ENCODE results near the gene UFM1.
"Not testable (repeated sequence)": the region's sequence is repeated elsewhere in the genome, so short reads cannot be mapped to it uniquely, and the experiment has no call there.

Gene UFM1

DNA sequence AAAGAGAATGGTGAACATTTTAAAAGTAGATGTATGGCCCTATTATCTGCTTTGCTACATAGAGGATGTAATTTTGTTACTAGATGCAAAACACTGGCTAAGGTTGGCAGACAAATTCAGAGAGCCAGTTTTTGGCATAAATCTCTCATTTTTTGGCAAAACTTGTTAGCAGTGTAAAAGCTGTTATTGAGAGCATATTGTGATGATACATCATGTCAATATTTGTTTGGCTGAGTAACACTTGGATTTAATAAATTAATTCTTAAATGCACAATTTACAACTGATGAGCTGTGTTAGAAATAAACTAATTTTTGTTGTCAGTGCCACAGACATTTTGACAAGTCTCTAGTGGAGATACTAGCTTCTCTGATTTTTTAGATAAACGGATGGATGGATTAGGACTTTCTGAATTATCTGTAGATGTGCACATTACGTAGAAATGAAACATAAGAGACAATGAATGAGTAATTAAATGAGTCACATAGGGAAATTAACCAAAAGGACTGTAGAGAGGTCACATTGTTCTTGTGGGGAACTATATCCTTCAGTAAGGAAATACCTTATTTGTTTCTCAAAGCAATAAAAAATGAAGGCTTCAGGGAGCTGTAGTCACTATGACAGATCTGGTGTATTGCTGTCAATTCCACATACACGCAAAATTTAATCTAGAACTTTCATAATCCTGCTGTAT, 17.4 kb downstream of the UFM1 start:
- no peak for DNase-seq

DNA sequence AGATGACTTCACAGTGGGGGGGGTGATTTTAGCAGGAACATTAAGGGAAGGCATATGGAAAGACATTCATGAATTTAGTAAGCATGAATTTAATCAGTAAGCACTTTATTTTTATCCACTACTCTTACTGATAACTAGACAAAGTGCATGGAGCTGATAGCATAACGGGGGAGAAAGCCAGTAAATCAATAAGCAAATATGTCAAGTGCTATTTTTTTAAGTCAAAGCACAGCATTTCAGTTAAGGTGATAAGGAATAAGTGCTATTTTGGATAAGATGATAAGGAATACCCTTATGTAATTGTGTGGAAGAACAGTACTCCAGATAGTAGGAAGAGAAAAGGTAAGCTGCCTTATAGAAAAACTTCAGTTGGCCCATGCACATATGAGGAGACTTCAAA, 19.4 kb downstream of the UFM1 start:
- DNase-seq, result no peak

DNA sequence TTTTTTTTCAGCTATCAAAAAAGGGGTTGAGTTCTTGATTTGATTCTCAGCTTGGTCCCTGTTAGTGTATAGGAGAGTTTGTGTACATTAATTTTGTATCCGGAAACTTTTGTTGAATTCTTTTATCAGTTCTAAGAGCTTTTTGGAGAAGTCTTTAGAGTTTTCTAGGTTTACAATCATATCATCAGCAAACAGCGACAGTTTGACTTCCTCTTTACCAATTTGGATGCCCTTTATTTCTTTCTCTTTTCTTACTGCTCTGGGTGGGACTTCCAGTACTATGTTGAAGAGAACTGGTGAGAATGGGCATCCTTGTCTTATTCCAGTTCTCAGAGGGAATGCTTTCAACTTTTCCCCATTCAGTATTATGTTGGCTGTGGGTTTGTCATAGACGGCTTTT, 20.4 kb downstream of the UFM1 start:
- not testable (repeated sequence) for DNase-seq

DNA sequence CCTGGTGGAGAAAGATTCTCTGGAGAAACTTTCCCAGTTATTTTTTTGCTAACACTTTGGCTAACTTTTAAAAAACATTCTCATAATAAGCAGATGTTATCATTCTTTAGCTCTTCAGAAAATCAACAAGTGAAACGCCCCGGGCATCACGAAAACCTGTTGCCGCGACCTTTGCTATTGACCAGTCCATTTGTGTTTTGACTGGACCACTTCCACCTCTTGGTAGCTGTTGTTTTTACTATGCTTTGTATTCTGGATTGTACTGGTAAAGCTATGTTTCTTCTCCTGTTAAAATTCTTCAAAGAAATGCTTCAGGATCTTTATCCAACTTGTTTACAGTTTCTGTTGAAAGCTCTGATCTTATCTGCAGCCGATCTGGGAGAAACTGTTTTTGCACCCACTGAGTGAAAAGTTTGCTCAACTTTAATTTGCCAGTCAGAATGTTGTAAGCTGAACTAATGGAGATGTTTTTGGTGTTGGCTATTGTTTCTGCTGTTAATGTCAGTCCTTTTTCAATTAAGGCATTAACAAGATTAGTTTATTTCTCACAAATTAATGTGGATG, 23.3 kb downstream of the UFM1 start:
- no peak for DNase-seq

DNA sequence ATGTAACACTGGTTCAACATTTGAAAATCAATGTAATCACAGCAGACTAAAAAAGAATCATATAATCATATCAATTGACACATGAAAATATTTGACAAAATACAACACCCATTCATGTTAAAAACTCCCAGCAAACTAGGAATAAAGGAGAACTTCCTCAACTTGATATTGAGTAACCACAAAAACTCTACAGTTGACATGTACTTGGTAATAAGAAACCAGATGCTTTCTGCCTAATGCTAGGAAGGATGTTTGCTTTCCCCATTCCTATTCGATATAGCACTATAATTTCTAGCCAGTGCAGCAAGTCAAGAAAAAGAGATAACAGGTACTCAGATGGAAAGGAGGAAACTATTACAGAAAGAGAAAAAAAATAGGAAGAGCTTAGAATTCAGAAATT, 26.9 kb downstream of the UFM1 start:
- DNase-seq, result no peak

DNA sequence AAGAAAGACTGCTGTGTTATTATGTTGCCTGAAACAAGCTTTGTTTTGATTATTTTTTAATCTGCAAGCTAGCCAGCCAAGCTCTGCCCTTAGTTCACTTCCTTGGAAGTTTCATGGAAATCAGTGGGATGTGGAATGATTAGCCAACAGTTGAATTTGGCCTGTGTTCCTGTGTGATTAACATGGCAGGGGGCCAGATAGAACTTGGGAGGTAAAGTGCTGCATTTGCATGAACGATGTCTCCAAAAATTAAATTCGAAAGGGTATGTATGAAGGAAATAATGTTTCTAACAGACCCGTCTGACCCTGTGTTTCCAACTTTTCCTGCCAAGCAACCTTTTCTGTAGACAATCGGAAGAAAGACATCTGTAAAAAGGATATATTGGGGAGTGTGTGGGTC, 32.2 kb downstream of the UFM1 start:
- DNase-seq, result no peak

DNA sequence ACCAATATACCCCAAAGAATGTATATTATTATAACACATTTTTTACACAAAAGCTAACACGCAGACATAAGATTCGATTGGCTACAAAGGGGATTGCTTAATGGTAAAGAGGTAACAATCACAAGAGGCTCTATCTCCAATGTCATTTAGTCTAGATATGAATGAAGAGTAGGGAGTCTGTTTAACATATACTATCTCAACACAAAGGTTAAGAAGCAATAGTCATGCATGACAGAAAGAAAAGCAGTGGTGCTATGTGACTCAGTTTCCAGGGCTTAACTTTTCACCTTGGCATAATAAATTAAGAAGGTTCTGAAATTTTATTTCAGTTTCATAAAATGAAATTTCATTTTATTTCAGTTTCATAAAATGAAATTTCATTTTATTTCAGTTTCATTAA, 33.3 kb downstream of the UFM1 start:
- no peak for DNase-seq

DNA sequence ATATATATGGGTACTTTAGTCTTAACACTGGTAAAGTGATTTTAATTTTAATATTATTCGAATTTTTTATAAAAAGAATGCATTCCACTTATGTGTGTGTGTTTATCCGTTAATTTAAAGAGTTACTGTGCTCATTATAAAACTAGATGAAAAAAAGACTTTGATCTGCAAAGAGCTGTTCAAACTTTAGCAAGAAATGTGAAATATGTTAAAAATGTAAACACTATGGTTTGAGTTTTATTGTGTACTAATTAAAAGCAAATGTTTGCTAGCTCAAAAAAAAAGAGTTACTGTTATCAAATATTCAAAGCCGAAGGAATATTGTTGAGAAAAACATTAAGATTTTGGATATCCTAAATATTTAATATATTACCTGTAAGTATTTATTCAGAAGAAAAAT, 34.5 kb downstream of the UFM1 start:
- no peak for DNase-seq

DNA sequence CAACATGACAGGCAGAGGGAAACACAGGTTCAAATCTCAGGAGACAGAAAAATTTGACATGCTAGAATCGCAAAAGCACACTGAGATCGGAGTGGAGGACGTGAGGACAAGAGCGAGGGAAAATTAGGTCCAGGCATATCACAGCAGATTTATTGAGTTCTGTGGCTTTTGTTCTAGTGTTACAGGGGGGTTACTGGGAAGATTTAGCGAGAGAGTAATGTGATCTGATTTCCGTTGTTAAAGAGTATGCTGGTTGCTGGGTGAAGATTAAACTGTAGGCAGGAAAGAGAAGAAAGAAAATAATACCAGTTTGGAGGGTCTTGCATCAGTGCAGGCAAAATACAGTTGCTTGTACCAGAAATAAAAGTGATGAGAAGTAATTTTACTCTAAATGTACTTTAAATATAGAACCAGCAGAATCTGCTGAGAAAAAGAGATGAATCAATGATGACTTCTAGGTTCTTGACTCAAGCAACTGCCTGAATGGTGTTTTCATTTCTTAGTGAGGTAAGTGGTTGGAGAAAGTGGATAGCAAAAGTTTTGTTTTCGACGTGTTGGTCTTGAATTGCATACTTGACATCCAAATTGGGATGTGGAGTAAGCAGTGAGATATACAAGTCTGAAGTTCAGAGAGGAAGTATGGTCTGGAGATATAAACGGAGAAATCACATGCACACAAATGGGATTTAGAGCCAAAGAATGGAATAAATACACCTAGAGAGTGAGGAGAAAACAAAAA, 35.7 kb downstream of the UFM1 start:
- DNase-seq, result no peak

DNA sequence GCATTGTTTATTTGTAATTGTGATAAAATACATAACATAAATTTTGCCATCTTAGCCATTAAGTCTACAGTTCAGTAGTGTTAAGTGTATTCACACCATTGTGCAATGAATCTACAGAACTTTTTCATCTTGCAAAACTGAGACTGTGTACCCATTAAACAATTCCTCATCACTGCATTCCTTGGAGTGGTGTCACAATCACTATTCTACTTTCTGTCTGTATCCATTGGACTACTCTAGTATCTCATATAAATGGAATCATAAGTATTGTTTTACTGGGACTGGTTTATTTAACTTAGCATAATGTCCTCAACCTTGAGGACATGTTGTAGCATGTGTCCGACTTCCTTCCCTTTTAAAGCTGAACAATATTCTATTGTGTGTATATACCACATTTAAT, 36.8 kb downstream of the UFM1 start:
- no peak for DNase-seq

DNA sequence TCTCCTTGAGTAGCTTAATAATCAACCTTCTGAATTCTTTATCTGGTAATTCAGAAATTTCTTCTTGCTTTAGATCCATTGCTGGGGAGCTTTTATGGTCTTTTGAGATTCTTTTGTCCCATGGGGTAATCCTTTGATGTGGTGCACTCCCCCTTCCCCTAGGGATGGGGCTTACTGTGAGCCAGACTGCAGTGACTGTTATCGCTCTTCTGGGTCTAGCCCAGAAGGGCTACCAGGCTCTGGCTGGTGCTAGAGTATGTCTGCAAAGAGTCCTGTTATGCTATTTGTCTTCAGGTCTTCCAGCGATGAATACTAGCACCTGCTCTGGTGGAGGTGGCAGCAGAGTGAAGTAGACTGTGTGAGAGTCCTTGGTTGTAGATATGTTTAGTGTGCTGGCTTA, 41.7 kb downstream of the UFM1 start:
- no peak for DNase-seq

DNA sequence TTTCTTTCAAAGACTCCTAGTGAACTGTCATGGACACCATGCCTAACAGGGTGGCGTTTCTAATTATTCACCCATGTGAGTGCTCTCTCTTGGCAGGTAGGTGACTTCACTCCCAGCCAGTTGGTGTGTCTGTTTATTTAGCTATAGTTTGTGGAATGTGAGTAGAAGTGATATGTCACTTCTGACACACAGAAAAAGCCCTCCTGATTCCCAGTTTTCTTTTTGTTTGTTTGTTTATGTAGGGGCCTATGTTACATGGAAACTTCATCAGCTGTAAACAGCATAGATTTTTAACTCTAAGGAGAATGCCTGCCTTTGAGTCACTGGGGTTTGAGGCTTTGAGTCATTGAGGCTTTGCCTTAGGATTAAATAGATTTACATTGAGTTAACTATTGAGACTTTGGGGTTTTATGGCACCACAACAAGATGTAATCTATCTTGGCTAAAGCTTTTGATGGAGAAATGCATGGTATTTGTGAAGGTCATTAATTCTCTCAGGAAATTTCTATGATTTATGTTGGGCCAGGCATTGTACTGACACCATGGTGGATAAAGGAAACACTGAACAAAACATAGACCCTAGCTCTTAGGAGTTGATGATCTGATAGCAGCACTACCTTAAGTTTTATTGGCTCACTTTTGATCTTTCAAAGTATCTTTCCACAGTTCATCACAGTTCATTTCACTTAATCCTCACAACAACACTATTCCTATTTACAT, 45.3 kb downstream of the UFM1 start:
- DNase-seq, result no peak

DNA sequence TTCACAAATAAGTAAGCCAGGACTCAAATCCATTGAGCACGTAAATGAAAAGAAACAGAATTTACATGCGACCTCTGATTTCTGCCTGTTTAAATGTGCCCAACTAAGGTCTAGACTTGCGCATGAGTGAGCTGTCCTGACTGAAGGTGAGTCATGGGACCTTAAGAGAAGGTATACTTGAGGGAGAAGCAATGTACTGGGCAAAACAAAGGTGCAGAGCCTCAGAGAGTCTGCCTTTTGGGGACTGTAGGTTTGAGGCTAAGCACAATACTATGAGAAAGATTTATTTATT, 45.8 kb downstream of the UFM1 start:
- no peak for DNase-seq

DNA sequence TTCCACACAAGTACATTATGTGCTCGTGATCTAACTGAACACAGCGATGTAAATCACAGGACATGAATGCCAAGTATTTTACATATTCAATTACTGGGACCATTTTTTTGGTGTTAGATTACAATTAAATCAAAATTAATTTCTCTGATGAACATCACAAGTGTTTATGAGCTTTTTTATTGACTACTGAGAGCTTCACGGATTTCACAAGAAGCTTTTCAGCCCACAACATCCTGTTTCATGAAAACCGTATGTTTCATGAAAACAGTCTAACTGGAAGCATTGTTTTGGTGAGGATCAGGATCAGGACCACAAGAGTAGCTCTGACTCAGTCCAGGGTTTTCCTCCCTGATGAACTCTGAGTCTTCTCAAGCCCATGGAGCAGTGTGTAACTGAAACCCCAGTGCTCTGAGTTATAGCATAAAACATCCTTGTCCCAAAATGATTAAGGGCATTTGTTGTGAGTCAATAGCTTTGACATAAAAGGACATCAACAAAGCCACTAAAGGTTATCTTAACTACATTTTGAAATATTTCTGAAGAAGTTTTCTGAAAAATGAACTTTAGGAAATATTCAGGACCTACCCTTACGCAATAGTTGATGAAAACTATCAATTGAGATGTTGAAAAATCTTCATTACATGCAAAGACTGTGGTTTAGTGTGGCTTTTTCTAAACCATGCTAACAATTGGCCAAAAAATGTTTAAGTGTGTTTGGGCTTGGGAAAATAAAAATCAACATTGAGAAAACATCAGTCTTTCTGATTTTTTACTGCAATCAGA, 49.3 kb downstream of the UFM1 start:
- no peak for DNase-seq

DNA sequence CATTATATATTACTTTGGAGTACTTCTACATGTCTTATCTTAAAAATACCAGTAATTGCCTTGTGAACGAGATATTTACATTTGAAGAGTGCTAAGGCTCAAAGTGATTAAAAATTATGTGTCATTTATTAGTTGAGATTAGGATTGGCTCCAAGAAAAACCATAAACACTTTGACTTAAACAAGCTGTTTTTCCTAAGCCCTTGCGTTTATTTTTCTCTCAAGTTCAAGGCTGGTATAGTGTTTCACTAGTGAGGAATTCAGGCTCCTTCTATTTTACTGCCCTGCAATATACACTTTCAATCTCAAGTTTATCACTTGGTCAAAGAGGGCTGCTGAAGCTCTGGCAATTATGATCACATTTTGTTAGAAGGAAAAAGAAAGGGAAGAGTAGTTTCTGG, 49.9 kb downstream of the UFM1 start:
- no peak for DNase-seq

DNA sequence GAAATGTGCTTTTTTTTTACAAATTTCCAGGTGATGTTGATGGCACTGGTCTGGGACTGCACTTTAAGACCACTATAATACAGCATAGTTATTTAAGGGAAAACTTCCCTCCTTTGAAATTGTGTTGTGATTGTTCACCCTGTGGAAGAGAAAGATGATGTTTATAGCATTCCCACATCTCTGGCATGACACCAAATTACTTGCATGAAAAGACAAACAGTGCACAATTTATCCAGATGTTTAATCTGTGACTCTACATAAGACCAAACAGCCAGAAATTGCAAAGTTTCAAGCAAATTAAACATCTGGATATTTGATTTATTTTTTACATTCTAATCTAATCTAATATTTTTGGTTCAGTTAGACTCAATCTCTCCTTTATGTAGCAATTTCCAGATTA, 51.6 kb downstream of the UFM1 start:
- no peak for DNase-seq

DNA sequence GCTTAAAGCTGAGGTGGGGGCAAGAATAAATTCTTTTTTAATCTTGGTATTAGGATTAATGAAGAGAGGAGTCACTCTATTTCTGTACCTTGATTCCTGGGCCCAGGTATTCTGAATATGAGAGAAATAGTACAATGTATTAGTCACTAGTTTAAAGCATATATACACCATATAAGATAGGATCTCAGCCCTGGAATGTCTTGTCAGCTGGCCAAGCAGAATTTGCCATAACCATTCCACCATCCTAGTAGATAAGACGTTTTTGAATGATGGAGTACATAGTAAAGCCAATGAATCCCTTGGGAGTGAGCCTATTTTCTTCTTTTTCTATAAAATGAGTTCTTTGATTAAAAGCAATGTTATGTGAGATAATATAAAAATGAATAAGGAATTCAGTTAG, 55.6 kb downstream of the UFM1 start:
- no peak for DNase-seq

DNA sequence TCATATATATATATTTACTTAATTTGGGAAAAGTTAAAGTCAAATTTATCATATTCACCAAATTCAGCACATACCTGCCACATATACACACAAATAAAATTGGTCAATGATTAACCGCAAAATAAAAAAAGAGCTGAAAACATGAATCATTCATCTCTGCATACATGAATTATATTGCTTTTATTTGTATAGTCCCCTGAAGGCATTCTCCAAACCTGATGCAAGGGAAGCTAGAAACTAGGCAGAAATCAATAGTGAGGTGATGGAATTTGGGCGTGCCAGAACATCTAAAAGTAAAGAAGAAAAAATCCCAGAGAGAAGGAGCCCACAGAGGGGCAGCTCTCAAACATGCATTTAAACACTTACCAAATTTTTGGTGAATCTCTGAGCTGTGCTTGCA, 60.1 kb downstream of the UFM1 start:
- no peak for DNase-seq

DNA sequence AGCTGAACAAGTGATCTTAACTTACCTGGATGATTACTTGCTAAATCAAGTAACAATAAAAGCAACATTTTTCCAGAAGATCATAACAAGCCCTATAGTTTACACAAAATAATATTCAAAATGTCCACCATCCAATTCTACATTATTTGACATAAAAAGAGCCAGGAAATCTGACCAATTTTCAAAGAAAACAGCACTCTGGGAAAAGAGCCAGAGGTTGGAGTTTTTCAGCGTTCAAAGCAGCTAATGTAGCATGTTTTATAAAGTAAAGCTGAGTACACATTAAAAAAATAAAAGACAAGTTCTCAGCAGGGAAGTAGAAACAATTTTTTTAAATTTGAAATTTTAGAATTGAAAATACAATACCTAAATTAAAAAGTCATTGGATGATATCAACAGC, 62.6 kb downstream of the UFM1 start:
- no peak for DNase-seq

All from activated T-cell treated with anti-CD3 and anti-CD28 coated beads for 4 hours (primary cell).